ENCODE results near the gene NCK2.

DNA sequence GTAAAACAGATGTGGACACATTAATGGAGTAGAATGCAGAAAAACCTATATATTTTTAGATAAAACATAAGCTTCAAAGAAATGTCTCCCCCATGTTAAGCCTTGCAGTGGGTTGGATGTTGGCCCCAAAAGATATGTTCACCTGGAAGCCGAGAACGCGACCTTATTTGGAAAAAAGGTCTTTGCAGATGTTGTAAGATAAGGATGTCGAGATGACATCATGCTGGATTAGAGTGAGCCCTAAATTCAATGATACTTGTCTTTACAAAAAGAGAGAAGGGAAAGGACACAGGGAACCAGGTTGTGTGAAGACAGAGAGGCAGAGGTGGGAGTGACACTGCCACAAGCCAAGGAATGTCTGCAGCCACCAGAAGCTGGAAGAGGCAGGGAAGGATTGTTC is 3.1 kb upstream of the NCK2 start:
- TF ChIP-seq JUND (IDR thresholded peaks at IDR 0.05; ENCODE audit: borderline replicate concordance, low read depth, low read length), result no peak; the same call in 1 of the 2 replicates
- no peak for TF ChIP-seq JUND (tag; IDR thresholded peaks at IDR 0.05; ENCODE audit: borderline replicate concordance, low read depth, low read length)
- TF ChIP-seq FOXK2 (conservative IDR thresholded peaks at IDR 0.05 in 1 of 2, IDR thresholded peaks at IDR 0.05 in 1 of 2; ENCODE audit: low read depth in 2 of 2), result no peak
- TF ChIP-seq, protein P1, sequence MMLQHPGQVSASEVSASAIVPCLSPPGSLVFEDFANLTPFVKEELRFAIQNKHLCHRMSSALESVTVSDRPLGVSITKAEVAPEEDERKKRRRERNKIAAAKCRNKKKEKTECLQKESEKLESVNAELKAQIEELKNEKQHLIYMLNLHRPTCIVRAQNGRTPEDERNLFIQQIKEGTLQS (IDR thresholded peaks at IDR 0.05), result peak; percentile 54; the same call in 1 of the 2 replicates
- TF ChIP-seq, protein P1 (CRISPR knock-in tag; conservative IDR thresholded peaks at IDR 0.05), result no peak

All from K562 (cell line).